Skin epidermis (tissue), 12 donors: ENCODE measurements around the gene FH.
A peak's percentile ranks its signal among the peaks of the same experiment; 100 is the strongest.

Experiments
- H3K27ac ChIP-seq, 21 experiments: fragments of 200-600 bp; sonication (generic) in 11 of 21; one replicate each; pipeline ENCODE4 v1.5.0; 2020; ENCODE audit warnings: mild to moderate bottlenecking in 3 of 21, inconsistent platforms in 2 of 21, moderate library complexity in 2 of 21
- H3K4me3 ChIP-seq, 7 experiments: fragments of 200-600 bp; sonication (generic) in 2 of 7; one replicate each; pipeline ENCODE4 v1.5.0; 2020; ENCODE audit warnings: inconsistent platforms in 2 of 7, mild to moderate bottlenecking in 2 of 7, moderate library complexity in 1 of 7

FH gene

DNA sequence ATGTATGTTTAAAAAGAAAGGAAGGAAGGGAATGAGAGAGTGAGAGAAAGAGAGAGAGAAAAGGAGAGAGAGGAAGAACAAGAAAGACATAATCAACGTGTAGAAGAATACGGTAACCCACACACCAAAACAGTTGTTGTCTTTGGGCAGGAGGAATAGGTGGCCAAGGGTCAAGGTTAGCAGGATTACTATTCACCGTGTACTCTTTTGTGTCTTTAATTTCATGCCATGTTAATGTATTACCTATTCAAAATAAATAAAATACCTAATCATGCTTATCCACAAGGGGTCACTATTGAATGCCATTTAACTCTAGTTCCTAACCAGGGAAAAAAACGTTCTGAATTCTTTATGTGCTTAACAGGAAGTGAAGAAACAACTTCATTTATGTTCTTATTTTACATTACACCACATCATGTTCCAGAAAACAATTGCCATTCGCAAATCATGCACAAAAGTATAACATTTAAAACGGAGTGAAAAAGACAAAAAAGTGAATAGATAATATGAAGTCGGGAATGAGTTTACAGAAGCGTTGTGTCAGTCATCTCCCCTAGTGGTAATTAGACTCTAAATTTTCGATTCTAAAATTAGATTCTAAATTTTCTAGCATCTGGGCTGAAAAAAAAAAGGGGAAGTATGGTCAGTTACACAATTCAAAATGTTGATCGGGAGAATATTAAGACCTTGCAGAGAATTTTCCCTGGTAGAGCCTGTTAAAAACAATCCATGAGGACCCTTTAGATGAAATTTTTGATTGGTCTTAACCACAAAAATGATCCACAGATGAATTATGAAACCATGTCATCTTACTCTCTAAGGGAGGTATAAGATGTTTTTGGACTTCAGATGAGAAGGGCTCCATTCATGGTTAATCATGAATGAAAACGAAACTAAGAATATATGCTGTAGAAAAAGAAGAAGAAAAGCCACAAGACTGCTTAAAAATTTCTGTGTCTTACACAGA lies 11.9 kb upstream of the FH start:
- Histone ChIP-seq H3K27ac (peak overlapping the region in 18 of 21 experiments; percentile 9 to 80 (median 53)), H3K4me3 (peak overlapping the region; percentile 36 to 47 (median 42))

DNA sequence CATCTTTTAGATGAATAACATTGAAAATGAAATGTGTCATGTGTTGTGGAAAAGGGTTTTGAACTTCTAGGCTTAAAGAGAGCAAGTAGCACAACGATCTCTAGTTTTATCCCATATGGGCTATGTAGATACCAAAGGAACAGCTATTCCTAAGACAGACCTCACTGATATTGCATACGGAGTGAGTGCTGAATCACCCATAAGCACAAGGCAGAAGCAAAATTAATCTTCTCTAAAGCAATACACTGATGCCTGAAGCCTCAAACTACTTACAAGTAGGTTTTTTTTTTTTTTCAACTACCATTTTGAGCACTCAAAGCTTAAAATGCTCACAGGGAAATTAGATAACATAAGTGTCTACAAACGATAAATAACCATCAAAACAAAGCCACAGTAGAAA lies 7.6 kb upstream of the FH start:
- Histone ChIP-seq H3K4me3 (no peak overlapping the region), H3K27ac (no peak overlapping the region)

DNA sequence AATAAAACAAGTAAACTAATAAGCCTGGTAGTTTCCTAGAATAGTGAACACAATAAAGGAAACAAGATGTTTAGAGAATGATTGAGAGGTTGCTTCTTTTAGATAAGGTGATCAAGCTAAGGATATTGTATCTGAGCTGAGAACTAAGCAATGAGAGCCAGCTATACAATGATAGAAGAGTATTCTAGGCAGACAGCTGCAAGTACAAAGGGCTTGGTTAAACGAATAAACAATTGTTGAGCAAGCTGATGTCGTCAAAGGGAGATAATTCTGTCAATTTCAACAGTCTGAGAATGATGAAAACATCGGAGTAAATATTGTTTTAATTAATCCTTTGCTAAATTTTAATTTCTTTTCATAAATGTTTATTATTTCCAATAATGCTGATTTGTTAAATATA lies 5.5 kb upstream of the FH start:
- no peak overlapping the region for H3K4me3 ChIP-seq
- no peak overlapping the region for H3K27ac ChIP-seq

DNA sequence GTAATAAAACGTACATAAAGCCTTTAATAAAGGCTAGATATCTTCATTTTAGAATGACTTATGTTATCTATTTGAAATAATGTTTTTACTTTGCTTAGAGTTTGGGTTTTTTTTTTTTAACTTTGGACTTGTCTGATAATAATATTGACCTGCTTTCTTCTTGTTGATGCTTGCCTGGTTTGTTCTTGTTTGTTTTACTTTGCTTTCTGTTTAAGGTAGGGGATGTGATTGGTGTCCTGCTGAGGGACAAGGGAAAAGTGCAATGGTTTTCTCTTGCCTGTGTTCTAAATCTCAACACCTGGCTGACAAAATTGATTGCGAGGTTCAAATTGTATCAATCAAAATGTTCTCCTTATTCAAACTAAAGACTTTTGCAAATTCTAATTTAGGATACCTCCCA lies 2.2 kb upstream of the FH start:
- no peak overlapping the region for H3K27ac ChIP-seq
- no peak overlapping the region for H3K4me3 ChIP-seq

DNA sequence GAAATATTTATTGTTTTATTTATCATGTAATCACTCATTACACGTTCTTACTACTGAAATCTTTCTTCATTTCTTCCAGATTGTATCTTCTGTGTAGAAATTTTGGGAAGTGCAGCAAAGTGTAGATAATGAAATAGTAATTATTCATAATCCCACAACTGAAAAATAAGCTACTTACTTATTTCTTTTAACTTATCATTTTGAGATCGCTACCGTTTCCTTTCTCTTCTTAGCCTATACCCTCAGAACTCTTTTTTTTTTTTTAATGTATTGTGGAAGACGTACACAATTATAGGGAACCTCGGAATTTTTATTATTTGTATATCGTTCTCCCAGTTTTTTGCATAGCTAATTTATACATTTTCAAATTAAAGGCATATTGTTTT lies 518 bp upstream of the FH start:
- Histone ChIP-seq H3K4me3 (peak overlapping the region; percentile 20 to 95 (median 80)), H3K27ac (peak overlapping the region in 7 of 21 experiments; percentile 17 to 89 (median 39))

DNA sequence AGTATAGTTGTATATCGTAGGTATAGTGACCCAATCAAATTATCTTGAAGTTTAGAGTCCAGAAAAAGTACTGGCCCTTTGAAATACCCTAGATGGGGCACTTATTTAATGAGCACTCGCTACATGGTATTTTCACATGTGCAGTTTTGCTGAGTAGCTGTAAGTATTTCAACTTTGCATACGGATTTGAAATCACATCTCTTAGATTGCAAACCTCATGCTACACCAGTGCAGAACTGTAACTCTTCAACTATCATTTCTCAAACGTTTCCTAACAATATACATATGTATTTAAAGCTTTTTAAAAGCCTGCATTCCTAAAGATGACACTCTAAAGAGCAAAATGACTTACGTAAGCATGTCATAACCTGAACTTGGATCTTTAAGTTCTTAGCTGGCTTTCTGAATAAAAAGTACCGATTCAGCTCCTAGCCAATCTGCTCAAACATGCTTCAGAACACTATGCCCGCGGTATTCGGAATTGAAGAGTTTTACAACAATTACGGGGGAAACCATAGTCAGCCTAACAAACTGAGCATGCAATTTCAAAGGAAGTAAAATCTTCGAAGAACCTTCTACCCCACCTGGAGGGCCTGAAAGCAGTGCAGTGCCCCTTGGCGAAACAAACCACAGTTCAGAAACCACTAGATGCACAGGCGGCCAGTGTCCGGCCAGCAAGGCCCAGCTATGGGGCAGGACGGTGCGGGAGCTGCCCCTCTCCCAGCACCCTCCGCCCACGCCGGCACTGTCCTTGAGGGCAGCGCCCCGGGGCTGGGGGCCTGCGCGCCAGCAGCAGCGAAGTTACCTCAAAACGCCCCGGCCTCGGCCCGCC lies 863 bp downstream of the FH start:
- peak overlapping the region; percentile 62 to 95 (median 92) for H3K4me3 ChIP-seq
- H3K27ac ChIP-seq = peak overlapping the region; percentile 23 to 94 (median 89)

DNA sequence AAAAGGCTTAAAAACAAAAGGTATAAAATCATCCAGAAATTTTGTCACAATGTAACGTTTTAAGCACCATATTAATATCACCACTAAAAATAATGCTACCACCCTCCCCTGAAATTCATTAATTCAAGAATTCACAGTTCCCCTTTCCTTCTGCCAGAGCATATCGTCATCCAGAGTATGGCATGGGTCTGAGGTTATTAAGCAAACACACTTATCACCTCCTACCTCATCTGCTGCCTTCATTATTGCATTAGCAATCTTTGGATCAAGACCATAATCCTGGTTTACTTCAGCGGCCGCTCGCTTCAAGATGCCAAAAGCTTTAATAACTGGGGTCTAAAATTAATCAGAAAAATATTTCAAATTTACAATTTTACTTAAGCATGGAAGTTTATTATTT lies 6.2 kb downstream of the FH start:
- H3K4me3 ChIP-seq = no peak overlapping the region
- no peak overlapping the region for H3K27ac ChIP-seq

DNA sequence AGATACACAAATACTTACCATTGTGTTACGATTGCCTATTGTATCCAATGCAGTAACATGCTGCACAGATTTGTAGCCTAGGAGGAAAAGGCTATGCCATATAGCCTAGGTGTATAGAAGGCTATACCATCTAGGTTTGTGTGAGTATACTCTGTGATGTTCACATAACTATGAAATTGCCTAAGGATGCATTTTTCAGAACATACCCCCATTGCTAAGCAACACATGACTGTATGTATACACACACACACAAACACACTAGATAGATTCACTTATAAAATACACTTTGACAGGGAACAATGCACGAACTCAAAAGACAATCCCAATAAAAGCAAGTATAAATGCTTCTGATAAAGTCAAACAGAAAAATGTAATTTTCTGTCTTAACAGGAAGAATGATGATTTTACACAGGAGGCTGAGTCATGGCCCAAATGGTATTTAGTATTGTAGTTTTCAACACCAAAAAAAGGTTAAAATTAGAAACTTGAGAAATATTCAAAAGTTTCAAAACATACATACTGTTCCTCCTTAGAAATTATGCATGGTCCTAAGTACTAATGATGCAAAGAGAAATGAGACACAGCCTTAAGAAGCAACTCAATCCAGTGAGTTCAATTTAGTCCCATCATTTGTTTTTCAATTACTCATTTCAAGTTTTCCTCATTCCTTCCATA lies 12.2 kb downstream of the FH start:
- no peak overlapping the region for H3K4me3 ChIP-seq
- no peak overlapping the region for H3K27ac ChIP-seq

DNA sequence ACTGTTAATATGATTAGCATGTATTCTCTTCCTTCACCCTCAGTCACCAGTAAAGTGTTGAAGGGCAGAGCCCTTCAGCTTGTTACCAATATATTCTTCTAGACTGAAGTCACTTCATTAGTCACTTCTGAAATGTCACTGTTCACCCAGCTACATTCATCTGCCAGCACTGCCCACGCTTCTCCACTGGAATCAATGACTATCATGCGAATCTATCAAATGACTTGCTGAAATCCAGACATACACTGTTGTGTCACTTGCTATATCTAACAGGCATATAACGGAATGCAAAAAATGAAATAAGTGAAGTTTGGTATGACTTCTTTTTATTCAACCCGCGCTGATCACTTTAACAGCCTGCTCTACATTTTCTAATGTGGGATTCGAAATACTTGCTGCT lies 16.1 kb downstream of the FH start:
- no peak overlapping the region for H3K4me3 ChIP-seq

DNA sequence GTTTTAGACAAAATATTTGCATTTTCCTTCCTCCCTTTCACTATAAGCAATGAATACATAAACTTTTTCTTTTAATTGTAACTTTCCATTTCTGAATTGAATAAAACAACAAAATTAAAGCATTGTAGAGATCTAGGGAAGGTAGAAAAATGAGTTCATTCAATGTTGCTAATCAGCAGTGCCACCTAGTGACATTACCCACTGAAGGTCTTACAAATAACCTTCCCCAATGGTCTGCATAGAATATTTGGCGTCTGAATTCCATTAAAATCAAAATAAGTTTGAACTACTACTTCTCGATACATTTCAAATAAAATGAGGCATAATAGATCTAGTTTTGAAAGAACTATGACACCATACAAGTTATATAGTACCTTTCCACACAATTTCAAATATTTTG lies 19.6 kb downstream of the FH start:
- H3K27ac ChIP-seq = no peak overlapping the region
- H3K4me3 ChIP-seq = no peak overlapping the region

More for the DNA sequence above, 16.1 kb downstream of the FH start:
- no peak overlapping the region for H3K27ac ChIP-seq

DNA sequence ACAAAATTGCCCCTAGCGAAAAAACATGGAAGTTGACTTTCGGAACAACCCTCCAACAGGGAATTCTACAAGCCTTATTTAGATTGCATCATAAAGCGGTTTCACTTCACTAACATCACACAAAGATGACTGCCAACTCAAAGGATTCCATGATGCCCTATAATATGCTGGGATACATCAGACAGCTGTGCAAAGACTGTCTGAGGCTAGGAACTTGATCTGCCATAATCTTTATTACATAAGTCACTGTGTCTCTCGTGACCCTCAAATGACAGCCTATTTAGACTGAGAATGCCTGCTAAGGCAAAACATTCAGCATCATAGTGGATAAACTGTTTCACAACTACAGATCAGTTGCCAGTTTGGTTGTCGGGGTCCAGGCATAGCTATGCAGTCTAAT lies 23.8 kb downstream of the FH start:
- Histone ChIP-seq H3K27ac (no peak overlapping the region), H3K4me3 (no peak overlapping the region)

DNA sequence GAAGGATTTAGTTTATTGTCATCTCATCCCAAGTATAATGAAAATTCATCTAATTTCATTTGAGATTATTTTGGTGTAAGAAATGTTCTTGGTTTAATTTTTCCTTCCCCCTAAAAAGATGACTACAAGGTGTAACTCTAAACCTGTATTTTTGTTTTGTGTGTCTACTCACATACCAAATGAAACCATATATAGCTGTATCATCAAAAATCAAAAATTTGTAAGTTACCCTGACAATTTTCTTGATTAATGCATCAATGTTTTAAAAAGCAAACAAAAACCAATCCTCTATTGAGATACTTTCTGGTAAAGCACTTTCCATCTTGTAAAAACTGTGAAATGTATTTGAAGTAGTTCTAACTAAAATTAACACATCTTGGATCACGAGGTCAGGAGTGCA lies 30.8 kb downstream of the FH start:
- Histone ChIP-seq H3K4me3 (no peak overlapping the region), H3K27ac (no peak overlapping the region)

DNA sequence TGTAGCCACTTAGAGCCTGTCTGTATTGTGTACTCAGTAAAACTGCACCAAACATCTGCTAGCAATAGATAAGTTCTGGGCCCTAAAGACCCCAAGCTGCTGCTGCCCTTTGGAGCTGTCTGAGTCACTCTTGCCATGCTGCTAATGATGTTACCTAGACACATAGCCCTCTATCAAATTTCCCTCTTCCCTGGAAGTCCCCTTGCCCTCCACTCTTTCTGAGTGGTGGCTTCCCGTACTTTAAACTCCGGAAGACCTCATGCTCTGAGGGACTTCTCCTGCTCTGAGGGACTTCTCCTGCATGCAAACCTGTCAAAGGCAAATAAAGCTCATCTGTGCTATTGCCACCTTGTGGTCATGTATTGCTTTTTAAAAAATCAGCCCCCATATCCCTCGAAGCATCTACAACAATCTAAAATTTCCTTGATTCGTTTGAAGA lies 34.0 kb downstream of the FH start:
- H3K27ac ChIP-seq = no peak overlapping the region
- no peak overlapping the region for H3K4me3 ChIP-seq

DNA sequence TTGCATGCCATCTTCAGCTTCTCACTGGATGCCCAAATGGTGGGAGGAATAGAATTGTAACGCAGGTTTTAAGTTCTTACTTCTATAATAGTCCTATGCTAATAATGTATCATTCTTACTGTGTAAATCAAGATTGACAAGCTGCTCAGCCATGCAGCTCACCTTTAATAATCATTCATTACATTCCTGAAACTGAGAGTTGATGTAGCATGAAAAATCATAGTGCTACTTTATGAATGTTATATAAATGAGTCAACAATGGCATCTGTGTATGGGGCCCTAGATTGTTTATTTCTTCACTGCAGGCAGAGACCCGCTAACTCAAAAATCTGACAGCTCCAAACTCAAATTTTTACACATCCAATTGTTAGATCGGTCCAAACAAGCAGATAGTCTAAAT lies 34.4 kb downstream of the FH start:
- no peak overlapping the region for H3K27ac ChIP-seq
- no peak overlapping the region for H3K4me3 ChIP-seq

DNA sequence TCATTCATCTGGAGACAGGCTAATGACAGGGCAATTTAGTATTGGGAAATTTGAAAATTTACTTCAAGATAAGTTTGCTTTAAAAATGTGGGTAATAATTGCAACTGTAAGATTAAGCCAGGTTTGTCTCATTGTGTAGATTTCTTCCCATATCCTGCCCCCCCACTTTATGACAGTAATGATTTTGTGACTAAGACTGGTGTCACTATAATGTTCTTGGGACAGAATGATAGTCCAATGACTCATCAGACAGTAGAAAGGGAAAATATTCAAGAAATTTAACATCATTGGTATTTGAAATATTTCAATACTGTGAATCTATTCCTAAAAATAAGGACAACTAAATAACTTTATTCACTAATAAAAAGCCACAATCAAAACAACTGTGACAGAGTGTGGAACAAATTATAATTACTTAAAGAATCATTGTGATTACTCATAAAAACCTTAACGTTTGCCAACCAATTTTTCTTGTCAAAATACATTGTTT lies 36.7 kb downstream of the FH start:
- Histone ChIP-seq H3K27ac (no peak overlapping the region), H3K4me3 (no peak overlapping the region)

DNA sequence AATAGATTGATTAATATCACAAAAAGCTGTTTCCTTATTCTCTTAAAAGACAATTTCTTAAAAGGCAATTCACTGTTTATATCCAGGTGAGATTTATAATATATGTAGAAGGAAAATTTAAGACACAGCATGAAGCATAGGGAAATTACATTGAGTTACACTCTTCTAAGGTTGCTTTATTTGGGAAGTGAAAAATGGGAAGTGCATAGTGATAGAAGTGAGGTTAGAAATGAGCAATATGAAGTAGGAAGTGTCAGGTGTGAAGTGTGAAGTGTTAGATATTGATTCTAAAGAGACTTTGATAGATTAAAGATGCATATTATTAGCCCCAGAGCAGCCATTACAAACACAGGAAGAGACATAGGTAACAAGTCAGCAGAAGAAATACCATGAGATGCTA lies 40.3 kb downstream of the FH start:
- no peak overlapping the region for H3K4me3 ChIP-seq
- no peak overlapping the region for H3K27ac ChIP-seq

DNA sequence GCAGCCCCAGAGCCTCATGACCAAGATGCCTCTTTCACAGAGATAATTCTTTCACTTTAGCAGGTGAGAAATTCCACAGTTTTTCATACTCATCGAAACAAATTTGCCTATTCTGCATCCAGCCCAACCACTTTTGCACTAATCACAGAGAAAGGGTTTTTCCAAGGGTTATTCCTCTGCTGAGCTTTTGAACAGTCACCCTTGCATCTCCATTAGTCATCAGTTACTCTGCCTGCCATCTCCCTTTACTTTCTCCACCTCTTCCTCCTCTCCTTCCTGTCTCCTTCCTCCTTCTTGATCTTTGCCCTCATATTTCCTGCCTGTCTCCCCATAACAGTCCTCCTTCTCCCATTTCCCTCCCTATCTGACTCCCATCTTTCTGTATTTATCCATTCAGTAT lies 43.9 kb downstream of the FH start:
- no peak overlapping the region for H3K4me3 ChIP-seq
- no peak overlapping the region for H3K27ac ChIP-seq

DNA sequence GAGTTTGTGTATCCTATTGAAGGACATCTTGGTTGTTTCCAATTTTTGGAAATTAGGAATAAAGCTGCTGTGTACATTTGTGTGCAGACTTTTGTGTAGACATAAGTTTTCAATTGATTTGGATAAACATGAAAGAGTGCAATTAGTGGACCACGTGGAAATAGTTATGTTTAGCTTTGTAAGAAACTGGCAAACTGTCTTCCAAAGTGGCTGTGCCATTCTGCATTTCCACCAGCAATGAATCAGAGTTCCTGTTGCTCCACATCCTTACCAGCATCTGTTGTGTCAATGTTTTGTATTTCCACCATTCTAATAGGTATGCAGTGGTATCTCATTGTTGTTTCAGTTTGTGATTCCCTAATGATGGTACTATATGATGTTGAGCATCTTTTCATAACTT lies 46.5 kb downstream of the FH start:
- H3K4me3 ChIP-seq = no peak overlapping the region
- H3K27ac ChIP-seq = no peak overlapping the region

DNA sequence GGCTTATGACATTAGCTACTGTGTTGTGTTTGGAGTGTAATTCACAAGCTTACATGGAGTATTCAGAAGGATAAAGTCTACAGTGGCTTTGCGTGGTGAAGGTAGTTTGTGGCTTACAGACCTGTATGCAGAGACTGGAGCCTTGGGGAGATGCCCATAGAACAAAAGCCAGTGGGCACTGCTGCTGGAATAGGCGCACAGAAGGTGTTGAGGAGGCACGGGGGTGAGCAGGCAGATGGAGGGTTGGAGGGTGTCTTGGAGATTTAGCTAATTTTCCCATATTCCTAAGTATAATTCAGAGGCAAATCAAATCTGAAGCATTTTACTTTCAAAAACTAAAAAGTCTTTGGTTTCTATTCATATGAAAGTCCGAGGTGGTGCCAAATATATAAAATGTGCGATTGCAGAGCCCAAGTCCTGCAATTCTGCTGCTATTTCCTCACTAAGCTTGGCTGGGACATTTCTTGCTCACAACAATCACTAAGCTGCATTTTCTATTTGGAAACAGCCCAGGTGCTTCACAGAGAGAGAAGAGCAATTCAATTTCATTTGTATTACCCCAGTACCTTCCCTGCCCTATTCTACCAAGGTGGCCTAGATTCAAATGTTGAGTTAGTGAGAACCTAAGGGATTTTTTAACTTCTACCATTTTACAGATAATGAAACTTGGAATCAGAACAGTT lies 48.5 kb downstream of the FH start:
- no peak overlapping the region for H3K4me3 ChIP-seq
- no peak overlapping the region for H3K27ac ChIP-seq

DNA sequence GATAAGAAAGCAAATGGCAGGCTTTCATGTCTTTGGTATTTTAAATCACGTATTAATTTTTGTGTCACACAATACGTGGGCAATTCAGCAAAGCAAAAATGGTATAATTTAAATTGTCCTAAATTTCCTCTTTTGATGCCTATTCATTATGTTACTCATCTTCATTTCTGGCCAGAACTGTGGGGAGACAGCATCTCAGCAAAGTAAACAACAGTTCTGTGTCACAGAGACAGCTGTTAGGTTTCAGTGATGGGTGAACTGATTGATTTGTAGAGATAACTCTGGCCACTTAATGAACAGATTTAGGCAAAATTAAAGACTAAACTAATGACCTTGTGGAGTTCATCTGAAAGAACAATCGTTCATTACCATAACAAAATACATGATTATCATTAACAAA lies 49.2 kb downstream of the FH start:
- Histone ChIP-seq H3K27ac (no peak overlapping the region), H3K4me3 (no peak overlapping the region)
